HCT116 (cell line): Measurements from ENCODE around the gene ST3GAL5.

Experiments
- POLR2A ChIP-seq: IDR thresholded peaks from 2 replicates; pipeline ENCODE4 v1.7.0; 2011; ENCODE audit warnings: borderline replicate concordance; ENCODE audit not compliant: insufficient read depth, insufficient read length; ENCODE audit errors: extremely low read depth
- YY1 ChIP-seq: IDR thresholded peaks from 2 replicates; pipeline ENCODE4 v1.6.1; 2011; ENCODE audit warnings: low read length, low read depth, moderate library complexity, mild to moderate bottlenecking; ENCODE audit not compliant: insufficient replicate concordance; ENCODE audit errors: extremely low read depth

- TF ChIP-seq POLR2A (no peak), YY1 (no peak)
Measured at GRCh38 chr2:85801871-85802270, 86.9 kb downstream of the ST3GAL5 start.
